Measurements from ENCODE around the gene C1orf122. TPM values are rescaled to one million over a fixed set of nuclear protein-coding genes. Genes with fewer than 3 reads are reported as not detected.
A peak's percentile ranks its signal among the peaks of the same experiment; 100 is the strongest.
"Not testable (repeated sequence)": the region's sequence is repeated elsewhere in the genome, so short reads cannot be mapped to it uniquely, and the experiment has no call there.

The C1orf122 gene
- total and polyA plus RNA-seq, 10 of the 15 experiments (the other 5 are each of a cell fraction or from before 2014, with no cell fraction given), result 1.6 to 35.8 (median 14.8) TPM

GRCh38 chr1:37765916-37766664 is 41.5 kb upstream of the C1orf122 start (continued):
- TF ChIP-seq, protein P1, sequence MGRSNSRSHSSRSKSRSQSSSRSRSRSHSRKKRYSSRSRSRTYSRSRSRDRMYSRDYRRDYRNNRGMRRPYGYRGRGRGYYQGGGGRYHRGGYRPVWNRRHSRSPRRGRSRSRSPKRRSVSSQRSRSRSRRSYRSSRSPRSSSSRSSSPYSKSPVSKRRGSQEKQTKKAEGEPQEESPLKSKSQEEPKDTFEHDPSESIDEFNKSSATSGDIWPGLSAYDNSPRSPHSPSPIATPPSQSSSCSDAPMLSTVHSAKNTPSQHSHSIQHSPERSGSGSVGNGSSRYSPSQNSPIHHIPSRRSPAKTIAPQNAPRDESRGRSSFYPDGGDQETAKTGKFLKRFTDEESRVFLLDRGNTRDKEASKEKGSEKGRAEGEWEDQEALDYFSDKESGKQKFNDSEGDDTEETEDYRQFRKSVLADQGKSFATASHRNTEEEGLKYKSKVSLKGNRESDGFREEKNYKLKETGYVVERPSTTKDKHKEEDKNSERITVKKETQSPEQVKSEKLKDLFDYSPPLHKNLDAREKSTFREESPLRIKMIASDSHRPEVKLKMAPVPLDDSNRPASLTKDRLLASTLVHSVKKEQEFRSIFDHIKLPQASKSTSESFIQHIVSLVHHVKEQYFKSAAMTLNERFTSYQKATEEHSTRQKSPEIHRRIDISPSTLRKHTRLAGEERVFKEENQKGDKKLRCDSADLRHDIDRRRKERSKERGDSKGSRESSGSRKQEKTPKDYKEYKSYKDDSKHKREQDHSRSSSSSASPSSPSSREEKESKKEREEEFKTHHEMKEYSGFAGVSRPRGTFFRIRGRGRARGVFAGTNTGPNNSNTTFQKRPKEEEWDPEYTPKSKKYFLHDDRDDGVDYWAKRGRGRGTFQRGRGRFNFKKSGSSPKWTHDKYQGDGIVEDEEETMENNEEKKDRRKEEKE (IDR thresholded peaks at IDR 0.05), result 0 out of 2 replicates have a peak, but pooled peaks have one; percentile 48

DNA sequence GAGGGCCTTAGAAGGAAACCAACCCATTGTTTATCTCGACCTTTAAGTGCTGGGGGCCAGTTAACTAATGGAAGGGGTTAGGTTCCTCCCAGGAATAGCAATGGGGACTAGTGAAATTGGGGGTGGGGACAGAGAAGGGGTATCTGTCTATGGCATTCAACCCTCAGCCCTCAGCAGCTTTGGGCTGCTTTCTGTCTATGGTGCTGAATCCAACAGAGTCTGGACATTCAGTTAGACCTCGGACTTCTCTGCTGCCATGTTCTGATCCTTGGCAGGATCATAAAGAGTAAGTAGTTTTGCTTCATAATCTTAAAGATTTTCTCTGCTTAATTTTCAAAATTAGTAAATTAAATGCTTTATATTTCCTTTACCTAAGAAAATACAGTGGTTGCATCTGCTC is 40.1 kb upstream of the C1orf122 start:
- no peaks in the 10 kb centered on the region for H3K79me2 ChIP-seq (ENCODE audit: control insufficient read depth, insufficient read depth, low read length)
- intact Hi-C loops (cut with micrococcal nuclease; ENCODE audit: unreplicated experiment) (no loop called here), in situ Hi-C loops (cut with MboI) (no loop called here)
- no peaks in the 10 kb centered on the region; the same call in 2 of the 3 replicates for H3K9me3 ChIP-seq (replicated peaks; ENCODE audit: control insufficient read depth, insufficient read depth, low read length)
- H3K27ac ChIP-seq (ENCODE audit: control insufficient read depth, insufficient read depth), result no peak overlapping the region
- no peak overlapping the region for H3K9ac ChIP-seq (ENCODE audit: control insufficient read depth, insufficient read depth, low read length)
- no peaks in the 10 kb centered on the region for H4K20me1 ChIP-seq (ENCODE audit: control insufficient read depth, insufficient read depth)
- CTCF ChIA-PET, result no interaction called here
- ATAC-seq, result no peak
- no peak for DNase-seq (ENCODE audit: low read depth, low spot score)
- WGBS (ENCODE audit: insufficient coverage, insufficient replicate concordance, low lambda C conversion rate, missing lambda C conversion rate), result 0% methylated on average over 2 of the region's 2 CpGs
- no TSS peak for BruUV-seq (replicated peaks)
- FAIRE-seq, result no peak
- no peak overlapping the region for H3K4me3 ChIP-seq
- POLR2A ChIA-PET, result no interaction called here
- SMC1A ChIA-PET (ENCODE audit: uncharacterized antibody, unreplicated experiment), result no interaction called here
- no peaks in the 10 kb centered on the region for H3K4me1 ChIP-seq (ENCODE audit: control insufficient read depth, insufficient read depth, low read length)
- TF ChIP-seq GATAD2B (conservative IDR thresholded peaks at IDR 0.05; ENCODE audit: low read depth) (no peak), CEBPZ (IDR thresholded peaks at IDR 0.05; ENCODE audit: low read depth, low read length) (no peak), RCOR1 (conservative IDR thresholded peaks at IDR 0.05; ENCODE audit: low read depth, low read length) (no peak), TAF1 (IDR thresholded peaks at IDR 0.05; ENCODE audit: borderline replicate concordance, low read depth, low read length) (no peak)
- no peak overlapping the region for H3K4me2 ChIP-seq (ENCODE audit: control insufficient read depth, insufficient read depth)
- peaks cover 5 to 14% of the 10 kb centered on the region in 2 experiments; a peak in 3 of 4 replicates for H3K27me3 ChIP-seq (replicated peaks in 1 of 2; ENCODE audit: control insufficient read depth in 2 of 2, insufficient read depth in 2 of 2, low read length in 1 of 2)
- RAD21 ChIA-PET (ENCODE audit: unreplicated experiment), result no interaction called here
- H3K36me3 ChIP-seq (ENCODE audit: control insufficient read depth in 2 of 2, insufficient read depth in 2 of 2, low read length in 1 of 2), result no peaks in the 10 kb centered on the region
- H2AFZ ChIP-seq (ENCODE audit: control insufficient read depth, low read depth, low read length), result no peak overlapping the region

GRCh38 chr1:37771440-37771839 is 36.1 kb upstream of the C1orf122 start:
- DNase-seq (ENCODE audit: low read depth, low spot score); RAD21 ChIA-PET (ENCODE audit: unreplicated experiment); POLR2A ChIA-PET; intact Hi-C loops (cut with micrococcal nuclease; ENCODE audit: unreplicated experiment); H3K4me1 ChIP-seq (ENCODE audit: control insufficient read depth, insufficient read depth, low read length); H3K4me3 ChIP-seq; ATAC-seq; SMC1A ChIA-PET (ENCODE audit: uncharacterized antibody, unreplicated experiment); in situ Hi-C loops (cut with MboI); H3K9me3 ChIP-seq (replicated peaks; ENCODE audit: control insufficient read depth, insufficient read depth, low read length); H3K36me3 ChIP-seq (ENCODE audit: control insufficient read depth in 2 of 2, insufficient read depth in 2 of 2, low read length in 1 of 2); BruUV-seq (replicated peaks); H3K27ac ChIP-seq (ENCODE audit: control insufficient read depth, insufficient read depth); H3K9ac ChIP-seq (ENCODE audit: control insufficient read depth, insufficient read depth, low read length); FAIRE-seq; CTCF ChIA-PET; H3K27me3 ChIP-seq (replicated peaks in 1 of 2; ENCODE audit: control insufficient read depth in 2 of 2, insufficient read depth in 2 of 2, low read length in 1 of 2); H4K20me1 ChIP-seq (ENCODE audit: control insufficient read depth, insufficient read depth); H3K4me2 ChIP-seq (ENCODE audit: control insufficient read depth, insufficient read depth); H3K79me2 ChIP-seq (ENCODE audit: control insufficient read depth, insufficient read depth, low read length); H2AFZ ChIP-seq (ENCODE audit: control insufficient read depth, low read depth, low read length): not testable (repeated sequence)
